ENCODE data around the gene PLAGL1. TPM values are rescaled to one million over a fixed set of nuclear protein-coding genes. Genes with fewer than 3 reads are reported as not detected.

Gene PLAGL1
- total RNA-seq, 1 donor from 2014 or later, result 6.1 TPM

Small RNA genes within 50 kb of the gene (small RNA-seq; reads per million reads assigned to genes)
- not detected for gene RF02143

Other genes with a start within 250 kb of the PLAGL1 start
- 10.6 TPM for gene LTV1, start 164.9 kb downstream of the PLAGL1 start, total RNA-seq
- not detected for gene ZC2HC1B, start 143.8 kb downstream of the PLAGL1 start, total RNA-seq
- 43.6 TPM for gene SF3B5, start 87.3 kb upstream of the PLAGL1 start, total RNA-seq
- gene STX11, start 142.3 kb upstream of the PLAGL1 start, total RNA-seq, result under 0.01 TPM

Measured in frontal cortex (tissue), 1 donor.